H9 (cell line): ENCODE data around the gene BST2. TPM values are rescaled to one million over a fixed set of nuclear protein-coding genes. Genes with fewer than 3 reads are reported as not detected.
A peak's percentile ranks its signal among the peaks of the same experiment; 100 is the strongest.

ENCODE experiments used
- DNase-seq: peaks from one replicate; pipeline ENCODE4 v3.0.0-alpha.2; 2017
- H2AFZ ChIP-seq: one replicate; pipeline ENCODE4 v1.6.1; 2013; ENCODE audit warnings: mild to moderate bottlenecking, low read length, control low read depth, moderate library complexity
- H2AK5ac ChIP-seq: 2 replicates; pipeline ENCODE4 v1.6.1; 2013; ENCODE audit warnings: low read length, control low read depth, mixed read lengths; ENCODE audit not compliant: insufficient read length
- H2BK120ac ChIP-seq: one replicate; pipeline ENCODE4 v1.6.1; 2013; ENCODE audit warnings: low read depth, mild to moderate bottlenecking, low read length, control low read depth, inconsistent platforms; ENCODE audit not compliant: poor library complexity, severe bottlenecking
- H2BK12ac ChIP-seq: 2 replicates; pipeline ENCODE4 v1.6.1; 2013; ENCODE audit warnings: low read length, control low read depth, mixed read lengths, low read depth; ENCODE audit not compliant: insufficient read length
- H2BK15ac ChIP-seq: 2 replicates; pipeline ENCODE4 v1.6.1; 2013; ENCODE audit warnings: low read depth, low read length, control low read depth
- H2BK20ac ChIP-seq: one replicate; pipeline ENCODE4 v1.6.1; 2013; ENCODE audit warnings: low read depth, mild to moderate bottlenecking, low read length, control low read depth, inconsistent platforms; ENCODE audit not compliant: poor library complexity, severe bottlenecking
- H2BK5ac ChIP-seq: 2 replicates; pipeline ENCODE4 v1.6.1; 2013; ENCODE audit warnings: low read length, control low read depth, mixed read lengths; ENCODE audit not compliant: insufficient read length
- H3K14ac ChIP-seq: 2 replicates; pipeline ENCODE4 v1.6.1; 2013; ENCODE audit warnings: low read length, control low read depth; ENCODE audit not compliant: insufficient read depth
- H3K18ac ChIP-seq: 2 replicates; pipeline ENCODE4 v1.6.1; 2013; ENCODE audit warnings: low read depth, mild to moderate bottlenecking, mixed read lengths, low read length, control low read depth; ENCODE audit not compliant: insufficient read length
- H3K23ac ChIP-seq: 2 replicates; pipeline ENCODE4 v1.6.1; 2013; ENCODE audit warnings: low read length, control low read depth, mixed read lengths, low read depth; ENCODE audit not compliant: insufficient read length
- H3K23me2 ChIP-seq: 2 replicates; pipeline ENCODE4 v1.6.1; 2013; ENCODE audit warnings: low read depth, mild to moderate bottlenecking, mixed read lengths, low read length, control low read depth; ENCODE audit not compliant: insufficient read length, poor library complexity, severe bottlenecking
- H3K27ac ChIP-seq: 2 replicates; pipeline ENCODE4 v1.5.1; 2013; ENCODE audit warnings: low read length, control low read depth, mixed read lengths, low read depth; ENCODE audit not compliant: insufficient read length
- H3K27me3 ChIP-seq: 2 replicates; pipeline ENCODE4 v1.6.1; 2013; ENCODE audit warnings: low read length, control low read depth, inconsistent platforms; ENCODE audit not compliant: insufficient read depth
- H3K4ac ChIP-seq: 2 replicates; pipeline ENCODE4 v1.6.1; 2013; ENCODE audit warnings: low read depth, mild to moderate bottlenecking, control low read depth, inconsistent platforms, low read length, moderate library complexity
- H3K4me1 ChIP-seq: 2 replicates; pipeline ENCODE4 v1.6.1; 2013; ENCODE audit warnings: low read length, control low read depth, inconsistent platforms; ENCODE audit not compliant: insufficient read depth
- H3K4me2 ChIP-seq: 2 replicates; pipeline ENCODE4 v1.6.1; 2013; ENCODE audit warnings: low read length, control low read depth, mixed read lengths; ENCODE audit not compliant: insufficient read length, insufficient read depth
- H3K56ac ChIP-seq: 2 replicates; pipeline ENCODE4 v1.6.1; 2013; ENCODE audit warnings: low read depth, mild to moderate bottlenecking, mixed read lengths, low read length, control low read depth; ENCODE audit not compliant: insufficient read length
- H3K79me1 ChIP-seq: 2 replicates; pipeline ENCODE4 v1.6.1; 2013; ENCODE audit warnings: low read depth, mild to moderate bottlenecking, moderate library complexity, low read length, control low read depth, inconsistent platforms; ENCODE audit not compliant: insufficient read depth, poor library complexity, severe bottlenecking
- H3K79me2 ChIP-seq: 2 replicates; pipeline ENCODE4 v1.6.1; 2013; ENCODE audit warnings: low read length, control low read depth, inconsistent platforms; ENCODE audit not compliant: insufficient read depth
- H3K9ac ChIP-seq: 2 replicates; pipeline ENCODE4 v1.6.1; 2013; ENCODE audit warnings: low read length, control low read depth, mixed read lengths; ENCODE audit not compliant: insufficient read length; ENCODE audit errors: extremely low read depth
- H3K9me3 ChIP-seq: one replicate; pipeline ENCODE4 v1.6.1; 2013; ENCODE audit warnings: low read depth, low read length, inconsistent platforms; ENCODE audit not compliant: control insufficient read depth
- H3T11ph ChIP-seq: one replicate; pipeline ENCODE4 v1.6.1; 2013; ENCODE audit warnings: mild to moderate bottlenecking, low read length, control low read depth, inconsistent platforms
- H4K20me1 ChIP-seq: one replicate; pipeline ENCODE4 v1.6.1; 2013; ENCODE audit not compliant: control insufficient read depth, insufficient read length, insufficient read depth
- H4K5ac ChIP-seq: 2 replicates; pipeline ENCODE4 v1.6.1; 2013; ENCODE audit warnings: low read depth, mild to moderate bottlenecking, mixed read lengths, low read length, control low read depth; ENCODE audit not compliant: insufficient read length
- H4K8ac ChIP-seq: replicated peaks from 2 replicates; pipeline ENCODE4 v1.6.1; 2013; ENCODE audit warnings: low read length, control low read depth, mixed read lengths, low read depth; ENCODE audit not compliant: insufficient read length
- H4K91ac ChIP-seq: 2 replicates; pipeline ENCODE4 v1.6.1; 2013; ENCODE audit warnings: low read depth, mild to moderate bottlenecking, moderate library complexity, mixed read lengths, low read length, control low read depth; ENCODE audit not compliant: insufficient read length
- H3K27ac Mint-ChIP-seq, 3 experiments: 2 replicates in 2 of 3; 3 replicates in 1 of 3; pipeline ENCODE4 v1.8.0; 2020 to 2021; ENCODE audit warnings: mixed read lengths in 3 of 3, mild to moderate bottlenecking in 1 of 3, moderate library complexity in 1 of 3
- H3K27me3 Mint-ChIP-seq: 2 replicates; pipeline ENCODE4 v1.8.0; 2021; ENCODE audit warnings: low read depth, mild to moderate bottlenecking, moderate library complexity, mixed read lengths
- H3K36me3 Mint-ChIP-seq, 3 experiments: 2 replicates in 2 of 3; 3 replicates in 1 of 3; pipeline ENCODE4 v1.8.0; 2020 to 2021; ENCODE audit warnings: low read depth in 3 of 3, mixed read lengths in 3 of 3; ENCODE audit not compliant: insufficient read depth in 1 of 3
- H3K4me1 Mint-ChIP-seq, 2 experiments: 2 replicates each; pipeline ENCODE4 v1.8.0; 2020; ENCODE audit warnings: mixed read lengths in 2 of 2
- H3K4me3 Mint-ChIP-seq, 2 experiments: 2 replicates in 1 of 2; 3 replicates in 1 of 2; pipeline ENCODE4 v1.8.0; 2020 to 2021; ENCODE audit warnings: mild to moderate bottlenecking in 2 of 2, mixed read lengths in 2 of 2, moderate library complexity in 1 of 2
- H3K9me3 Mint-ChIP-seq, 2 experiments: 2 replicates in 1 of 2; 3 replicates in 1 of 2; pipeline ENCODE4 v1.8.0; 2020; ENCODE audit warnings: mild to moderate bottlenecking in 2 of 2, mixed read lengths in 2 of 2, moderate library complexity in 1 of 2
- WGBS: extraction: QIAGEN DNeasy Blood & Tissue Kit; methylation state at CpG from one replicate; pipeline ENCODE4 v1.1.7; 2013; ENCODE audit warnings: missing lambda C conversion rate, low lambda C conversion rate, mixed read lengths; ENCODE audit not compliant: insufficient read length; ENCODE audit errors: extremely low coverage; 5-methylcytosine and 5-hydroxymethylcytosine counted together
- total RNA-seq: library from RNA; stranded (reverse); gene quantifications from 2 replicates; pipeline ENCODE4 v1.2.1, GENCODE V29; 2021
- TF ChIP-seq, protein P1 (sequence below): fragments of 200-600 bp; sonication (generic); conservative IDR thresholded peaks from 3 replicates; pipeline ENCODE4 v1.8.0; 2021; ENCODE audit warnings: antibody characterized with exemption, mild to moderate bottlenecking

BST2 gene
- total RNA-seq, 1 experiment from 2014 or later, result 63.3 TPM

DNA sequence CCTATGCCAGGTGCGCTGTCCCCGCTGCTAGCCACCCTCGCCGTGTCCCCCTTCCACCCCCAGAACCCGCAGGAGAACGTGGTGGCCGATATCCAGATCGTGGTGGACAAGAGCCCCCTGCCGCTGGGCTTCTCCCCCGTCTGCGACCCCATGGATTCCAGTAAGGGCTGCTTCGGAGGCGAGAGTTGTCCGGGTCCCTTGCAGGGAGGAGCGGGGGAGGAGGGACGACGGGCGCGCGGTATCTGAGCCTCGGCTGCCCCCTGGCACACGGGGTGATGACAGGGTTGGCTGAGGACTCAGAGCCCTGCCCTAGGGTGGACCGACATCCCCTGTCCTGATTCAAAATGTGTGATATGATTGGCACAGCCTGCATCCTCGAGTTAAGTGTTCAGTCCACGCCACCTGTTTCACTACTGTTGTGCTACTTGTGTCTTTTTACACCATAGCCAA is 15.1 kb upstream of the BST2 start:
- TF ChIP-seq, protein P1, sequence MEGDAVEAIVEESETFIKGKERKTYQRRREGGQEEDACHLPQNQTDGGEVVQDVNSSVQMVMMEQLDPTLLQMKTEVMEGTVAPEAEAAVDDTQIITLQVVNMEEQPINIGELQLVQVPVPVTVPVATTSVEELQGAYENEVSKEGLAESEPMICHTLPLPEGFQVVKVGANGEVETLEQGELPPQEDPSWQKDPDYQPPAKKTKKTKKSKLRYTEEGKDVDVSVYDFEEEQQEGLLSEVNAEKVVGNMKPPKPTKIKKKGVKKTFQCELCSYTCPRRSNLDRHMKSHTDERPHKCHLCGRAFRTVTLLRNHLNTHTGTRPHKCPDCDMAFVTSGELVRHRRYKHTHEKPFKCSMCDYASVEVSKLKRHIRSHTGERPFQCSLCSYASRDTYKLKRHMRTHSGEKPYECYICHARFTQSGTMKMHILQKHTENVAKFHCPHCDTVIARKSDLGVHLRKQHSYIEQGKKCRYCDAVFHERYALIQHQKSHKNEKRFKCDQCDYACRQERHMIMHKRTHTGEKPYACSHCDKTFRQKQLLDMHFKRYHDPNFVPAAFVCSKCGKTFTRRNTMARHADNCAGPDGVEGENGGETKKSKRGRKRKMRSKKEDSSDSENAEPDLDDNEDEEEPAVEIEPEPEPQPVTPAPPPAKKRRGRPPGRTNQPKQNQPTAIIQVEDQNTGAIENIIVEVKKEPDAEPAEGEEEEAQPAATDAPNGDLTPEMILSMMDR, result peak; percentile 37; the same call in 2 of the 3 replicates
- Histone ChIP-seq H2BK5ac (no peak overlapping the region), H3K18ac (no peak overlapping the region), H3K27ac (no peak overlapping the region), H2AK5ac (no peak overlapping the region), H2BK120ac (no peak overlapping the region), H3K23me2 (peaks cover 11% of the 10 kb centered on the region), H4K8ac (no peak overlapping the region), H3K79me2 (no peaks in the 10 kb centered on the region), H3K9me3 (no peaks in the 10 kb centered on the region), H2AFZ (no peak overlapping the region), H3K4ac (no peak overlapping the region), H3K79me1 (no peaks in the 10 kb centered on the region), H3K4me1 (no peaks in the 10 kb centered on the region; the same call in 1 of the 2 replicates), H3K4me2 (peak overlapping the region; percentile 71), H3K23ac (no peak overlapping the region), H3K9ac (peak overlapping the region; percentile 3), H3K56ac (no peak overlapping the region), H2BK12ac (no peak overlapping the region), H4K5ac (no peak overlapping the region), H3K27me3 (no peaks in the 10 kb centered on the region), H3T11ph (no peak overlapping the region), H2BK15ac (no peak overlapping the region), H4K20me1 (no peaks in the 10 kb centered on the region), H2BK20ac (no peak overlapping the region), H4K91ac (no peak overlapping the region), H3K14ac (0 out of 2 replicates have a peak overlapping the region, but pooled peaks have one; percentile 17)
- peaks cover 25 to 39% of the 10 kb centered on the region in 2 experiments for H3K4me1 Mint-ChIP-seq
- peaks cover 21% of the 10 kb centered on the region for H3K27me3 Mint-ChIP-seq
- WGBS, result no CpG with 5 or more reads among the region's 25 CpGs
- peak overlapping the region in 1 of 3 experiments; percentile 61; a peak in 2 of 7 replicates for H3K27ac Mint-ChIP-seq
- no peaks in the 10 kb centered on the region; a peak in 1 of 5 replicates for H3K9me3 Mint-ChIP-seq
- peaks cover 0 to 13% (median 4%) of the 10 kb centered on the region in 3 experiments; a peak in 2 of 7 replicates for H3K36me3 Mint-ChIP-seq
- peak; percentile 59 for DNase-seq
- peak overlapping the region; percentile 84 to 94 for H3K4me3 Mint-ChIP-seq
